NCI-H2227 (cell line): ENCODE data around the gene USP51.
"Not testable (repeated sequence)": the region's sequence is repeated elsewhere in the genome, so short reads cannot be mapped to it uniquely, and the experiment has no call there.

Experiments
- DNase-seq: peaks from one replicate; lab custom pipeline; 2025; ENCODE audit not compliant: unreplicated experiment; lab: John Stamatoyannopoulos, UW

USP51 gene

DNA sequence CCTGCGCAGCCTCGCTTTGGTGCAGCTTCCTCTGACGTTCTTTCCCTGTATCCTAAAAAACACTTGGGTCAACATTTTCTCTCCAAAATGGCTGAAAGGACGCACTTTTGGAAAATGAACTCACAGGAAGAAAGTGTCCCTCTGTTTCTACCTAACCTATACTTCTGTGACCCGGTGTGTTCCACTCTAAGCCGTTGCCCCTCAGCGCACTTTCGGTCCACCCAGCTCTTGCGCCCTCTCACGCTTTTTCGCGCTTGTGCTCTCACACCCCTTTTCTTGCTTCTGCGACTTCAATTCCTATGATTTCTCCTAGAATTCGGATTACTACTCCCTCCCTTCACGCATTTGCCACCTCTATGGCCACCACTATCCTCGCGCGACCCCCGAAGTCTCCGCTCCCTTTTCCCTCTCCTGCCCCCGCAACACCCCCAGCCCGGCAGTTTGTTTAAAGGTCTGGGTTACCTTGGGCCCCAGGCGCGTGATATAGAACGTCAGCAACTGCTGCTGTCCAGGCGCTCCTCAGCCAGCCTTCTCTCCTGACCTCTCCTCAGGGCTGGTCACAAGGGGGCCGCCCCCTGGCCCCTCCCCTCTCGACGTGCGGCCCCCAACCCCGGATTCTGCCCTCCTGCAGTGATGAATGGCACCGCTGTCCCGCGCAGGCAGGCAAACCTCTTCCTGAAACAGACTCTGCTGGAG is at the start of gene USP51:
Gene USP51, minus strand, starts transcription at position 535 of the 696 bp plus-strand sequence. CDS start 909 bp downstream, outside the sequence.
- DNase-seq, result peak; percentile 46

DNA sequence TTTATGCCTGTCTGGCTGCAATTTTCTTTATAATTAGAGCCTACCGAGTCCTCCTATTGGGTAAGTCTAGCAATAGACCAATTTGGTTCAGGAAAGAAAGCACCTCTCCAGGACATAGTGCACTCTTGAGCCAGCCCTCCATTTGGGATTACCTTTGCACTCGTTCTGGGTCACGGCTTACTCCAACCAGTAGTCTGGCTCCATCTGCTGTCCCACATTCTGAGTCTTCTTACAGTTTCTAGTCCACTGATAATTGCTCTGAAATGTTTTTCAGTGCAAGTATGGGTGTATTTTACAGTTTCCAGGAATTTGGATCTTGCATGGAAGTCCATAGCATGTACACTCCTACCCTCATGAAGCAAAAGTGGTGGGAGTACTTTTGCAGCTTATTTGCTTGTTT is 34.8 kb upstream of the USP51 start:
- peak; percentile 8 for DNase-seq

DNA sequence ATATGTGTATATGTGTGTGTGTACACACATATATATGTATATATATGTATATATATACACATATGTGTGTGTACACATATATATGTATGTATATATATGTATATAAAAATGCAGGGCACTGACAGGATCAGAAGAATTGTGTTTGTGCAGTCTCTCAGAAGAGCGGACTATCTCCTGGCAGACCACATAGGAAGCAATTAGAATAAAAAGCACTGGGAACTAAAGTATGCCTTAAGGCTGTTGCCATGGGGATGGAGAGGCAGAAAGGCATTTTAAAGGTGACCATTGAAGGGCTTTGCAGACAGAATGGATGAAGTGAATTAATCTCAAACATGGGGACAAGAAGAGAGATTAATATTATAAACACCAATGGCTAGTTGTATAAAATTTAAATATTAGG is 33.7 kb upstream of the USP51 start:
- peak; percentile 54 for DNase-seq

DNA sequence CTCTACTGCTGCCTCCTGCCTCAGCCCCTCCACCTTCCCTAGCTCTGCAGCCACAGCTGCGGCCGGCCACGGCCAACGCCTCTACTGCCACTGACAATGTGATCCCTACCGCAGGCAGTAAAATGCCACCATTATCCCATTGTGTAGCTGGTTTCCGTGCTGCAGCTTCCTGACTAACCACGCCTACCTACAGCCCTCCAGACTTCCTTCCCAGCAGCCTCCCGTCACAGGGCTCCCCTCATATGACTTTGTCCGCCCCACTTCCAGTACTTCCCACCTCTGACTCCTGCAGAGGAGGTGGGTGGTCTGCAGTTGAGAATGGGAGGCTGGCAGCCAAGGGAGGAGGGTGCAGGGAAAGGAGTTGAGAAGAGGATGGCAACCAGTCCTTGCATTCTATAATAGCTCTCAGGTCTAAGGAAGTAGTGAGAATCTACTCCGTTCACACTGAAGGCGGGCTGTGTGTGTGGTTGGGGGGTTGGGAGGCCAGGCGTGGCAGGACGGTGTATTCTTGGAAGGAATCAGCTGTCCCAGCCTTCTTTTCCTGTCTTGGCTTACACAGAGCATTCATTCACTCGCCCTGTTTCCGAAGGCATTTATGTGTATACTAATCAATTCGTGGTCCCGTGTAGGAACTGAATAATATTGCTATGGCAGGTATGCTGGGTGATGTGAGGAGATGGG is 33.1 kb upstream of the USP51 start:
- peak; percentile 67 for DNase-seq

DNA sequence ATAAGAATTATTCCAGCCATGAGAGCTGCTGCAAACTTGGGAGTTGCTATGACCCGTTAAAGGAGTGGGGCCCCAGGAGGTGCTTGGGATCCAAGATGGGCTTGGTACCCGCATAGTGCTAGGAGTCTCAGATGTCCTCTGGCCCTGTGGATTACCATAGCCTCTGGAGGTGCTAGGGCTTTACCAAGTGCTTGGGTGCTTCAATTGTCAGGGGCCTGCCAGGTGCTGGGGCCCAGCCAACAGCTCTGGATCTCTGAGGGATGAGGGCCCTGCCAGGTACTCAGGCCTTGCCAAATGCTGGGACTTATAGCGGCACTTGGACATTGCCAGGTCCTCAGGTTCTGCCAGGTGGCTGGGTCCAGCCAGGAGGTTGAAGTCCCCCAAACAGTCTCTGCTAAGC is 32.0 kb upstream of the USP51 start:
- DNase-seq, result no peak

DNA sequence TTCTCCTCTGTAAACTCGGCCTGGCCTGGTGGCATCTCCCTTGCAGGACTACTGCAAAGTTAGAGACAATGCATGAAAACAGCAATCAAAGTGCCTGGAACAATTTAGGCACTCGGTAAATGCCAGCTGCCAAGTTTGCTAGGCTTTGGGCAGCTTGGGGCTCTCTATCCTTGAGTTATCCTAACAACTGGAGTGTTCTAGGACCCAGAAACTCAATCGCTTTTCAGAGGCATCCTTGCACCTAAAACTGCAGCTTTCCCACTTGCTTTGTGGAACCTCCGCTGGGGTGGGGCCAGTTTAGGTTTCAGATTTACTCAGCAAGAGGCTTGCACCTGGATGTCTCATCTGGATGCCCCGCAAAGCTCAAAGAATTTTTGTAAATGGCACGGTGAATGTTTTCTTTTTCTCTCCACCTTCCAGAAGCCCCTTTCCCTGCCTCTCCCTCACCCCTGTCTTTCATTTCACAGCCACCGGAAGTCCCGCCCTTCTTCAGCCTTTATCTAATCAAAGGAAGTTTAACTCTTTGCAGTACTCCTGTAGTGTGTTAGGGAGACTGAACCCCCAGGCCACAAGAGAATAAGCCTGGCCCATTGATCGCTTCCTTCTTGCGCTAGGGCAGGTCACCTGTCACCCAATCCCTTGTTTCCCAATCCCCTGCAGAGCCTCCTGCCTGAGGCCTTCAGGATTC is 27.3 kb upstream of the USP51 start:
- not testable (repeated sequence) for DNase-seq

DNA sequence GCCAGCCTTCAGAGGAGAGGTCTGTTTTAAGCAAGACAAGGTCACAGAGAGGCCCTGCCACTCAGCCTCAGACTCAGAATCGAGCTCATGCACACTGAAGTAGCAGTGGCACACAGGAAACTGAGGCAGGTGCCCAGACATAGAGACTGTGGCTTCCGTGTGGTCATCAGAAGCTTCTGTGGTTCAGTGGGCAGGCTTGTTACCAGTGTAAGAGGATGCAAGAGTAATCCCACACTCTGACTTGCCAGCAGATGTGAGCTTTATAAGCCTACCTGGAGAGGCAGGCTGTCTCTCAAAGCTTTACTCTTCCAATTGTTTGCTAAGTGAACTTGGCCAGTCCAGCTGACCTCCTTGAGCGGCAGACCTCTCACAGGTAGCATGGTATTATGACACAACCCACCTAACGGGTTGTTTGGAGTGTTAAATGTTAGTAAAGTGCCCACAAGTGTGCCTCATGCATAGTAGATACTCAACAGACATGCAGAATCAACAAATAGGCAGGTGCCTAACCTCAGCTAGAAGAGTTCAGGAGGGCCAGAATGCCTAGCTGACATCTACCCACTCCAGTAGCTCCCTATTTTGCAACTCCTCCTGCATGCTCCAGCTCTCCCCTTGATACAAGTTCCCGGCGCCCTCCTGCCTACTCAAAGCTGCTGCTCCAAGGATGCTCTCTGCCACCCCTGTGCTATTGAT is 23.5 kb upstream of the USP51 start:
- DNase-seq, result not testable (repeated sequence)

DNA sequence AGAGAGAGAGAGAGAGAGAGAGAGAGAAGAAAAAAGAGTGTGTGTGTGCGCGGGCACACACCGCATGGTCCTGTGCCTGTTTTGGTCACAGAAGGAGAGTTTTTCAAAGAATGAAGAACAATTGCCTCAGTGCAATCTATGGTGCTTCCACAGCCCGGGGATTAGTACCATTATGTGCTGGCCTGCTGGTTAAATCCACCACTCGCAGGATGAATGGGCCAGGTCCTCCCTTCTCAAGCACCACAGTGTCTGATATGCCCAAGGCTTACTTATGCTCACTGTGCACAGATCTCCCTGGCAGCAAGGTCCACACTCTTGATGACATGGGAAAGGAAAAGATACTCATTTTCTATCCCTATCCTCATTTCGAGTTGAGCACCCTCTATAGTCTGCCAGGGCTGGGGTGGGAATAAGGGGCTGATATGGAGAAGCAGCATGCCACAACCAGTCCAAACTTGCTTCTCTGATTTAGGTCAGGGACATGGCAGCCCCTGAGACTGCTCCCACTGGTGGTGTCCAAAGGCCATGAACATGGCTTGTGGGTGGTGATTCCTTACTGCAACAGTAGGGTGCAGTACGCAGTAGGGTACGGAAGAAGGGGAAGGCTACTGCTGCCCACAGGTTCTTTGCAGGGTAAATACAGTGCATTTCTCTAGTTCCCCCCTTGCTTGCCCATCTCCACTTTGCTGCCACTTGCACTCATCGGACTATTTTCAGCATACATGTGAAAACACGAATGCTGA is 18.9 kb upstream of the USP51 start:
- DNase-seq, result not testable (repeated sequence)

DNA sequence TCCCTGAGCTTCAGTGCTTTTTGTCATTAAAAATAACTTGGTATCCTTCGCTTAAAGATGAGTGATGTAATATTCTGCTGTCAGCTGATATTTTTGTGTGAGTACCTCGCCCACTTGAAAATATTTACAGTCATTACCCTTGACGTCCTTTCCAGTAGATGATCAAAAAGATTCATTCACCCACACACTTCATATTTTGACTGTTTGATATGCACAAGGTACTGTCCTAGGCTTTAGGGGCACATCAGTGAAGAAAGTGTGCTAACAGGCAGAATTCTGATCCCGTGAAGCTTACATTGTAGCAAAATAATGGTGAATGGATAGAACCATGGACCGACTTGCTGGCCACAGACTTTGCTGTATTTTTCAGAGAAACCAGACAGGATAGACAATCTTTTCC is 18.1 kb upstream of the USP51 start:
- DNase-seq, result not testable (repeated sequence)

DNA sequence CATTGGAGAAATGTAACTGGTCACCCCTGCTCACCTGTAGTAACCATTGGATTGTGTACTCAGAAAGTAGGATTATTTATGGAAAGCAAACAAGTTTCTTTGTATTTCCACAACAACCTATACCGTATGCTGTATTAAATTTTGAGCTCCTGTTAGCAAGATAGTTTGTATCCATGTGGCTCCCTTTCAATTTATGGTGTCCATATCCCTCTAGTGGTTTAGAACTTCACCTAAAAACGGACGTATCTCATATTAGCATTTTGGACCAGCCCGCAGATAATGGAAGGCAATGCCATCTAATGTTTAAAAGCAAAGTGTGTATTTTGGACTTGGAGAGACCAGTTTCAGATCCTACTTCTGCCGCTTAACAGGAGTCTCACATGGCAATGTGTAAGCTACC is 17.4 kb upstream of the USP51 start:
- not testable (repeated sequence) for DNase-seq

DNA sequence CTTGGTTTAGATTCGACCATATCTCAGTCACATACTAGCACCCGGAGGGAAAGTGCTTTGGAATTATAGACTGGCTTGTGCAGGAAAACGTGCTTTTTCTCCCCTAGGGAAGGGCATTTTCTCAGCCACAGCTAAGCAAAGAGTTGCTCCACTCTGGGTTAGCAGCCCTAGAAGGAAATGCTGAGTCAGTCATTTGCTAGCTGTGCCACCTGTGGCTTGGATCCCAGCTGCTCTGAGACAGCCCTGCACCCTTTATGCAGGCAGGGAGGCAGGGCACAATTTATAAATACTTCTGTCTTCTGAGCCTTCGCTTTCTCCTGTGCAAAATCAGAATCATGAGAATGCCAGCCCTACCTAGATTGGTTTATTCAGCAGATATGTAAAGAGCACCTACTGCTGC is 1.3 kb upstream of the USP51 start:
- DNase-seq, result no peak

DNA sequence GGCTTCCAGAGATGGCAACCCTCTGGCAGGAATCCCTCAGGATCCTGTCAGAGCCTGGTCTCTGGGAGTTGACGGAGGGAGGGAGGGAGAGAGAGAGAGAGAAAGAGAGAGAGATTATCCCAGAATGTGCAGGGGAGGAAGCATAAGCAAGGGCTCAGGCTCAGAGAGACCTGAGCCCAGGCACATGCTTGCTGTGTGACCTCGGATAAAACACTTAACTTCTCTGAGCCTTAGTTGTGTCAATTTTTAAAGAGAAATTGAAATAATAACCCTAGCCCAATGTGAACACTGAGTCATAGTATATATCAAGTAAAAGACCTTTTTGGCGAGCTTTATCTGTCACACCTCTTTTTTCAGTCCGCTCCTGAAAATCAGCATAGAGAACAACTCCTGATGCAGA is 473 bp upstream of the USP51 start:
- DNase-seq, result no peak

DNA sequence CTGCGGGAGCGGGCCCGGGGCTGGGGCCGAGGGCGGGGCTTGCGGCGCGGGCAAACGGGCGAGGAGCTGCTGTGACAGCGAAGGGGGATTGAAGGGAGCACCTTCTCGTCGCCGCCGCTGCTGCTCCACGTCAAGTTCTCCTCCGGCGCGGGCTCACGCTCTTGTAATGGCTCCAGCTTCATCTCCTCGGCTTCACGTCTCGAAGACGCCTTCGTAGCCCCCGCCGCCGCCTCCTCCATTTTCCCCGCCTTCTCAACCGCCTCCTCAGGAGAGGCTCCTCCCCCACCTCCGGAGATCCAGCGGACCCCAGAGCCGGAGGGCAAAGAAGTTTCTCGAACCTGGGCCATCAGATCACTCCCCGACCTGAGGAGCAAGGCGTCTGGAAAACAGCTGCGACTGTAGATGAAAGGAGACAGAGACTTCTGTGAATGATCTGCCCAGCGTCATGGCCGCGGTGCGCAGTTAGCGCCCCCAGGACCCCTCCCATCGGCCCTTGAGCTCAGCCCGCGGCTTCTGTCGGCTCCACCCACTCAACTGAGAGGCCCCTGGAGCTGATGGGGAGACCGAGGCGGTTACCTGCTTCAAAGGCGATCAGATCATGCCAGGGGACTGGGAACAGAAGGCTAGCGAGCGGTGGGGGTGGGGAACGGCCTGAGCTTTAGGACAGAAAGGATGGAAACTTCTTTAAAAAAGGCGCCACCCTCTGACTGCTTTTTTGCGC is 895 bp downstream of the USP51 start:
- DNase-seq, result peak; percentile 85

DNA sequence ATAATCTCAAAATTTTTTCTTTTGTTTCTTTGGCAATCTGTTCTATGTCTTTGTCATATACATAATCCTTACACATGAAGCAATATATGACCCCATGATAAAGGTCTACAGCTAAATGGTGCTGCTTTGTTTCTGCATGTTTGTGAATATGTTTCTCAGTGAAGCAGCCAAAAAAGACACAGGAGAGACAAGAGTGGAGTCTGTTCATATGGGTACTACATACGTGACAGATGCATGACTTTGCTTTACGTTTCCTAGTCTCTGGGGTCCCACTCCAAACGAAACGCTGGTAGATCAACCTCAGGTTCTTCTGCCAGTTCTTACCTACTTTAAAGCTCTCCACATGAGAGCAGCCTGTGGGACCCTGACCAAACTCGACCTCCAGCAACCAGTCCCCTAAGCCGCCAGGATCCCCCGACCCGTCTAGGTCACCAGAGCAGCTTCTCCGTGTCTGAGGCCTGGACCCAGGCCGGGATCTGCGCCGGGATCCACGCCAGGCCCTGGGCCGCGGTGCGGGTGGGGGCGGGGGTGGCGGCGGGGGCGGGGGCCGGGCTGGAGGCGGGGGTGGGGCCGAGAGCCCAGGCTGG is 1.5 kb downstream of the USP51 start:
- DNase-seq, result no peak

DNA sequence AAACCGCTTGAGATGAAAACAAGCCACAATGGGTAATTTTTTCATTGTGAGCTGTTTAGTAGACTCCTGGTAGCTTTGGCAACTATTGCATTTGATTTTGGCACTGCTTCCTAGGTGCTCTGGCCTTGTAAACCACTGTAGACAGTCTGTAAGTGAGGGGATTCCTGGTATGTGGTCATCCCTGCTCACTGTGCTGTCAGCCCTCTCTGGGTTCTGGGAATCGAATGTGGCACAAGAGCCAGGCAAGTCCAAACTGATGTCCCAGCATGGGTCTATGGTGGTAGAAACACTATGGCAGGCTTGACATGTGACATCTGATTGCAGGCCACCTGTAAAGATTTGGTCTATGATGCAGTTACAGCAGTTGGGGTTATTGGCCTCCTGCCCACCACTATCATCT is 2.5 kb downstream of the USP51 start:
- DNase-seq, result no peak

DNA sequence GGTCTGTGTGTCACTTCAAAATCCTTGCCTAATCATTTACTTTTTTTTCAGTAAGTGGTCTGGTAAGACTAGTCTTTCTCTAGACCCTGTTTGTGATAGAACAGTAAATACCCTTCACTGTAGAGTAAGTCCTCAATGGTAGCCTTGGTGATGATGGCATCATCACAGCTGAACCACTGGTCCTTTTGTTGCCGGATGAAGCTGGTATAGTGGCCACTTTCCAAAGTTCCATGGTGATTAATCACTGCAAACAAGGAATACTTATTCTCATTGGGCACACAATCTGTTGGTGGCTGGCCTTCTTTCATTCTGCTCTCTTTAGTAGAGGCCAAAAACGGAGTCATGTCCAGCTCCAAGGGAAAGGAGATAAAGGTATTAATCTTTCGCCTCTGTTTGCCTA is 2.9 kb downstream of the USP51 start:
- DNase-seq, result no peak

DNA sequence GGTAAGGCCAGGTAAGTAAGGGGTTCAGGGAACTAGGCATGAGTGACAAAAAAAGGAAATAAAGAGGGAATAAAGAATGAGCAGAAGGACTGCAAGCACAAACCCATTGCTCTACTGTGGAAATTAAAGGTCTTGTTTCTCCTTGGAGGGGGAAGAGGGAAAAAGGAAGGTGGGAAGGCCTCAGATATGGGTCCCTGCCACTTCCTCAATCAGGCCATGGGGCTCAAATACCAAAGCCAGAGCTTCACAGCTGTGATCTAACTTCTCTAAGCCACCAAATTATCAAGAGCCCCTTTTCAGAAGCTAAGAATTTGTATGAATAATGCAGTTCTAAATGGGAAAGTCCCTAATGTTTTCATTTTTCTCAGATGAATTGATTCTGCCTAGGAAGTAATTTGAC is 4.7 kb downstream of the USP51 start:
- DNase-seq, result no peak

DNA sequence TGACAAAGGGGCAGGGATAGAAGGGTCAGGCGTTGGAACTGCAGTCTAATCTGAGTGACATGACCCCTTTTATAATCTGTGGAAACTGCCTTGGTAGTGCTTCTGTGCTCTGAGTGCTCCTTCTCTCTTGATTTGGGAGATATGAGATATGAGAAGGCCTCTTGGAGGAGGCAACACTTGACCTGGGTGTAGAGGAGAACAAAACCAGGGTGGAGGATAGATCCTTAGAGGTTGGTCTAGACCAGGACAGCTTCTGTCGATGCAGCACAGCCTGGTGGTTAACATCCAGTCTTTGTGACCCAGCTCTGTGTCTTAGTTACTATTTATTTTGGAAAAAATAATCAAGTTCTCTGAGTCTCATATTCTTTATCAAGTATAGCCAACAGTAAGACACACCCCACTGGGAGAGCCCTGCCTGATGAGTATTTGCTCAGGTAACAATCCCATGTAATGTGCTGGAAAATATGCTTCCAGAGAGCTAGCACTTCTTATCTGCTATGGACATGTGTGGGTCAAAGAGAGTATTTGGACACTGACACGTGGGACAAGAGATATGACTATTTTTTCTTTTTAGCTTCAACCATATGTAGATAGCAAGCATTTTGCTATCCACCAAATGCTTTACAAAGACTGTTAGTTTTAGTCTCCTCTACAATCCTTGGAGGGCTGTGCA is 9.1 kb downstream of the USP51 start:
- DNase-seq, result no peak

DNA sequence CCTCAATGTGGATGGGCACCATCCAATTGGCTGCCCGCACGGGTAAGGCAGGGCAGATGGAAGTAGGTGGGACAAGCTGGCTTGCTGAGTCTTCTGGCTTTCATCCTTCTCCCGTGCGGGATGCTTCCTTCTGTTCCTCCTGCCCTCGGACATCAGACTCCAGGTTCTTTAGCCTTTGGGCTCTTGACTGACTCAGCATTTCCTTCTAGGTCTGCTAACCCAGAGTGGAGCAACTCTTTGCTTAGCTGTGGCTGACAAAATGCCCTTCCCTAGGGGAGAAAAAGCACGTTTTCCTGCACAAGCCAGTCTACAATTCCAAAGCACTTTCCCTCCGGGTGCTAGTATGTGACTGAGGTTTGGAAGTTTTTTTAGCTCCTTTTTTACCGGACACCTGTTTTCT is 9.7 kb downstream of the USP51 start:
- DNase-seq, result not testable (repeated sequence)
